Mucosa of descending colon (tissue), 3 donors: ENCODE results near the gene WNT16. TPM values are rescaled to one million over a fixed set of nuclear protein-coding genes. Genes with fewer than 3 reads are reported as not detected.
A peak's percentile ranks its signal among the peaks of the same experiment; 100 is the strongest.

Experiments used
- ATAC-seq: fragments of 200-7000 bp; cut with Tn5 transposase; one replicate; pipeline ENCODE4 v1.9.1; 2020; ENCODE audit warnings: mild to moderate bottlenecking, moderate library complexity
- DNase-seq, 3 donors: peaks; one replicate each; pipeline ENCODE4 v3.0.0-alpha.2; 2020
- H3K36me3 ChIP-seq: fragments of 200-600 bp; one replicate; pipeline ENCODE4 v1.8.0; 2021; ENCODE audit warnings: low read depth, mild to moderate bottlenecking
- H3K4me1 ChIP-seq: fragments of 200-600 bp; one replicate; pipeline ENCODE4 v1.8.0; 2021; ENCODE audit warnings: low read depth, mild to moderate bottlenecking
- H3K4me3 ChIP-seq: fragments of 200-600 bp; one replicate; pipeline ENCODE4 v1.8.0; 2021; ENCODE audit warnings: mild to moderate bottlenecking
- H3K9me3 ChIP-seq: fragments of 200-600 bp; one replicate; pipeline ENCODE4 v1.8.0; 2021; ENCODE audit warnings: mild to moderate bottlenecking
- CTCF ChIP-seq: fragments of 200-600 bp; IDR thresholded peaks from one replicate; pipeline ENCODE4 v1.8.0; 2022; ENCODE audit warnings: antibody characterized with exemption, mild to moderate bottlenecking
- intact Hi-C, 2 donors: fragments of 100-400 bp; cut with DNase I in 1 of 2; cut with micrococcal nuclease in 1 of 2; formaldehyde crosslinking; loops; one replicate each; pipeline versions ENCODE4 v1.11.0 to v1.11.1; 2022; cut with DNase I, micrococcal nuclease
- total RNA-seq, 3 donors: library from RNA; stranded (reverse); fragmentation: NEBNext Ultra II Directional in 2 of 3; extraction: Animal tissue kit (Norgen Biotek cat#: 25700) in 2 of 3; gene quantifications; one replicate each; pipeline versions ENCODE4 v1.2.1 to v1.2.4, GENCODE V29; 2021 to 2023
- donor health status: DM: no; HTN: no; CAD: no; lungs with moderate emphysema.
- donor health status: DM: no; HTN: no; CAD: no.
- donor health status: DM: no; HTN: yes; CAD: no.

The WNT16 gene
- total RNA-seq, 3 donors from 2014 or later = 1.4 TPM; not detected in 2

GRCh38 chr7:121352323-121352722 lies 23.5 kb downstream of the WNT16 start:
- intact Hi-C loops = no loop called here
- no peaks in the 10 kb centered on the region for H3K9me3 ChIP-seq

GRCh38 chr7:121355574-121355973 lies 26.8 kb downstream of the WNT16 start:
- intact Hi-C loops = no loop called here
- ATAC-seq (no peak), DNase-seq (no peak)
- no peak for TF ChIP-seq CTCF
- Histone ChIP-seq H3K4me1 (no peaks in the 10 kb centered on the region), H3K9me3 (no peaks in the 10 kb centered on the region), H3K4me3 (no peak overlapping the region), H3K36me3 (no peaks in the 10 kb centered on the region)

More at GRCh38 chr7:121352323-121352722, 23.5 kb downstream of the WNT16 start:
- ATAC-seq (no peak), DNase-seq (no peak)
- Histone ChIP-seq H3K4me1 (no peaks in the 10 kb centered on the region), H3K36me3 (no peaks in the 10 kb centered on the region), H3K4me3 (no peak overlapping the region)
- no peak for TF ChIP-seq CTCF

- H3K9me3 ChIP-seq = no peaks in the 10 kb centered on the region
- intact Hi-C loops = no loop called here
- TF ChIP-seq CTCF = no peak
- no peaks in the 10 kb centered on the region for H3K4me1 ChIP-seq
- ATAC-seq (no peak), DNase-seq (no peak)
- H3K36me3 ChIP-seq = no peaks in the 10 kb centered on the region
- H3K4me3 ChIP-seq = no peak overlapping the region
These were observed 31.8 kb downstream of the WNT16 start for GRCh38 chr7:121360564-121360963.

- ATAC-seq (peak; percentile 65), DNase-seq (no peak)
- H3K36me3 ChIP-seq = no peaks in the 10 kb centered on the region
- peak; percentile 54 for TF ChIP-seq CTCF
- intact Hi-C loops = loop anchor here (5.0 kb wide), 1 partner anchor 180 kb away; no protein-coding TSS in a partner anchor
- peaks cover 9% of the 10 kb centered on the region for H3K4me1 ChIP-seq
- H3K4me3 ChIP-seq = no peak overlapping the region
- no peaks in the 10 kb centered on the region for H3K9me3 ChIP-seq
These were observed 38.1 kb downstream of the WNT16 start for GRCh38 chr7:121366852-121367431.

- Histone ChIP-seq H3K36me3 (no peaks in the 10 kb centered on the region), H3K9me3 (no peaks in the 10 kb centered on the region), H3K4me1 (peaks cover 9% of the 10 kb centered on the region), H3K4me3 (no peak overlapping the region)
- ATAC-seq (peak; percentile 87), DNase-seq (peak in 1 of 3 donors; percentile 50)
- TF ChIP-seq CTCF = no peak
- intact Hi-C loops = loop anchor here (5.0 kb wide), 1 partner anchor 178 kb away; no protein-coding TSS in a partner anchor
These were observed 40.7 kb downstream of the WNT16 start for GRCh38 chr7:121369462-121369861.
